ENCODE data around the gene TFR2. TPM values are rescaled to one million over a fixed set of nuclear protein-coding genes. Genes with fewer than 3 reads are reported as not detected.

Gene TFR2
- total and polyA plus RNA-seq, 9 of the 15 experiments (the other 6 are each of a cell fraction or from before 2014, with no cell fraction given) = 3.8 to 123 (median 51.1) TPM

- no peak for TF ChIP-seq NCOA6 (IDR thresholded peaks at IDR 0.05)
- no peak for TF ChIP-seq ERF (CRISPR knock-in tag; IDR thresholded peaks at IDR 0.05)
- peak; percentile 13; the same call in 1 of the 2 replicates for TF ChIP-seq BCOR (IDR thresholded peaks at IDR 0.05)
- no peak for TF ChIP-seq RBM15 (IDR thresholded peaks at IDR 0.05; ENCODE audit: insufficient read depth, low read length)
- TF ChIP-seq NR2C2 (CRISPR knock-in tag; IDR thresholded peaks at IDR 0.05) = no peak
- no peak for TF ChIP-seq NR2C2 (tag; IDR thresholded peaks at IDR 0.05)
- no peak for TF ChIP-seq MCM3 (IDR thresholded peaks at IDR 0.05)
- TF ChIP-seq HES1 (IDR thresholded peaks at IDR 0.05; ENCODE audit: low read depth) = no peak
- TF ChIP-seq COPS2 (conservative IDR thresholded peaks at IDR 0.05) = no peak
- no peak for TF ChIP-seq ARID3B (CRISPR knock-in tag; IDR thresholded peaks at IDR 0.05; ENCODE audit: borderline replicate concordance)
- no peak for TF ChIP-seq FOS (IDR thresholded peaks at IDR 0.05; ENCODE audit: extremely low read depth, insufficient read length)
- no peak for TF ChIP-seq ZNF551 (CRISPR knock-in tag; IDR thresholded peaks at IDR 0.05)
- TF ChIP-seq KAT8 (IDR thresholded peaks at IDR 0.05; ENCODE audit: low read depth) = no peak
- TF ChIP-seq POLR2H (tag; IDR thresholded peaks at IDR 0.05; ENCODE audit: low read depth) = no peak
- no peak for TF ChIP-seq ZNF445 (CRISPR knock-in tag; IDR thresholded peaks at IDR 0.05; ENCODE audit: low read depth)
- TF ChIP-seq ELF2 (CRISPR knock-in tag; IDR thresholded peaks at IDR 0.05) = no peak
- TF ChIP-seq RBM17 (IDR thresholded peaks at IDR 0.05; ENCODE audit: borderline replicate concordance, low read depth, low read length) = no peak
- TF ChIP-seq ZNF57 (CRISPR knock-in tag; IDR thresholded peaks at IDR 0.05) = no peak
- no peak for TF ChIP-seq MBD1 (CRISPR knock-in tag; IDR thresholded peaks at IDR 0.05)
- TF ChIP-seq CTCFL (IDR thresholded peaks at IDR 0.05; ENCODE audit: borderline replicate concordance, insufficient read depth, low read depth, low read length, poor library complexity, severe bottlenecking) = no peak
- TF ChIP-seq, protein P1, sequence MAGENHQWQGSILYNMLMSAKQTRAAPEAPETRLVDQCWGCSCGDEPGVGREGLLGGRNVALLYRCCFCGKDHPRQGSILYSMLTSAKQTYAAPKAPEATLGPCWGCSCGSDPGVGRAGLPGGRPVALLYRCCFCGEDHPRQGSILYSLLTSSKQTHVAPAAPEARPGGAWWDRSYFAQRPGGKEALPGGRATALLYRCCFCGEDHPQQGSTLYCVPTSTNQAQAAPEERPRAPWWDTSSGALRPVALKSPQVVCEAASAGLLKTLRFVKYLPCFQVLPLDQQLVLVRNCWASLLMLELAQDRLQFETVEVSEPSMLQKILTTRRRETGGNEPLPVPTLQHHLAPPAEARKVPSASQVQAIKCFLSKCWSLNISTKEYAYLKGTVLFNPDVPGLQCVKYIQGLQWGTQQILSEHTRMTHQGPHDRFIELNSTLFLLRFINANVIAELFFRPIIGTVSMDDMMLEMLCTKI (IDR thresholded peaks at IDR 0.05; ENCODE audit: partially characterized antibody) = no peak
- no peak for TF ChIP-seq DDX20 (tag; IDR thresholded peaks at IDR 0.05; ENCODE audit: low read depth)
Observed at GRCh38 chr7:100629117-100629716, 12.1 kb downstream of the TFR2 start (continued).

Measured in K562 (cell line).